ENCODE measurements around the gene AP4E1.
"Not testable (repeated sequence)": the region's sequence is repeated elsewhere in the genome, so short reads cannot be mapped to it uniquely, and the experiment has no call there.

The AP4E1 gene

DNA sequence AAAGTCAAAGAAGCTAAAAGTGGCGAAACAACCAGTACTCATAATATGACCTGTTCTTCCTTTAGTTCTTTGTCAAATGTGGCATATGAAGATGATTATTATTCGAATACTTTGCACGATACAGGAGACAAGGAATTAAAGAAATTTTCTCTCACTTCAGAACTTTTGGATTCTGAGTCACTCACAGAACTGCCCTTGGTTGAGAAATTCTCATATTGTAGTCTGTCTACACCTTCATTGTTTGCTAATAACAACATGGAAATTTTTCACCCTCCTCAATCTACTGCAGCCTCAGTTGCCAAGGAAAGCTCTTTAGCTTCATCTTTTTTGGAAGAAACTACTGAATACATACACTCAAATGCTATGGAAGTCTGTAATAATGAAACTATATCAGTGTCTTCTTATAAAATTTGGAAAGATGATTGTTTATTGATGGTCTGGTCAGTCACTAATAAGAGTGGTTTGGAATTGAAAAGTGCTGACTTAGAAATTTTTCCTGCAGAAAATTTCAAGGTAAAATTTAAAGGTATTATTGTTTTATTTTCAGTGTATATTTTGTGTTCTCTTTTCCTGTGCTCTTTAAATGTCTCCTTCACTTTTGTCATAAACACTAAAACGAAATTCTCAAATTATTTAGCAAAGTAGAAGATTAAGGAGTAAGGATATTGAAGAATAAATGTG is 89.0 kb downstream of the AP4E1 start:
- no peak overlapping the region for H3K4me3 ChIP-seq (ENCODE audit: low read length)
- no peak for DNase-seq (ENCODE audit: low read depth, low spot score)

- DNase-seq (ENCODE audit: low read depth, low spot score) = no peak
- no peak overlapping the region for H3K4me3 ChIP-seq (ENCODE audit: low read length)
Observed at GRCh38 chr15:51004103-51004551, 95.6 kb downstream of the AP4E1 start.

DNA sequence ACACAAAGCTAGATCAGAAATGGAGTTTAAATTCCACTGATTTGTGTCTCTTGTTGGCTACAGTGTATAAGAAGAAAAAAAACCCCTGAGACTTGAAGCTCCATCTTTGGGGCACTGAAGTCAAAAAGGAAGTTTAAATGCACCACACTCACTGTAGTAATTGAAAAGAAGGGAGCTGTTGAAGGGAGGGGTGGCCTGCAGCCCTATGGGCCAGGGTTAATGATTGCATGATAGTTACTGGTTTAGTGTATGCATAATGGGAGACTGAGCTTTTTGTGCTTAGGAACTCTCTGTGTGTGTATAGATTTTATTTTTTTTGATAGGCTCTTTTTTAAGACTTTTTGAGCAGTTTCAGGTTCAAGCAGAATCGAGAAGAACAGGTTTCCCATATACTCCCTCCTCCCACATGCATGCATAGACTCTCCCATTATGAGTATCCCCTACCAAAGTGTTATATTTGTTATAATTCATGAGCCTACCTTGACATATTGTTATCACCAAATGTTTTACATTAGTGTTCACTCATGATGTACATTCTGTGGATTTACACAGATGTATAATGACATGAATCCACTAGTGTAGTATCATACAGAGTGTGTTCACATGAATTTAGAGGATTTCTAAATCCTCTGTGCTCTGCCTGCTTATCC is 98.0 kb downstream of the AP4E1 start:
- H3K4me3 ChIP-seq (ENCODE audit: low read length) = no peak overlapping the region
- DNase-seq (ENCODE audit: low read depth, low spot score) = no peak

- H3K4me3 ChIP-seq (ENCODE audit: low read length) = no peak overlapping the region
- no peak for DNase-seq (ENCODE audit: low read depth, low spot score)
Observed at GRCh38 chr15:51007131-51007666, 98.7 kb downstream of the AP4E1 start.

DNA sequence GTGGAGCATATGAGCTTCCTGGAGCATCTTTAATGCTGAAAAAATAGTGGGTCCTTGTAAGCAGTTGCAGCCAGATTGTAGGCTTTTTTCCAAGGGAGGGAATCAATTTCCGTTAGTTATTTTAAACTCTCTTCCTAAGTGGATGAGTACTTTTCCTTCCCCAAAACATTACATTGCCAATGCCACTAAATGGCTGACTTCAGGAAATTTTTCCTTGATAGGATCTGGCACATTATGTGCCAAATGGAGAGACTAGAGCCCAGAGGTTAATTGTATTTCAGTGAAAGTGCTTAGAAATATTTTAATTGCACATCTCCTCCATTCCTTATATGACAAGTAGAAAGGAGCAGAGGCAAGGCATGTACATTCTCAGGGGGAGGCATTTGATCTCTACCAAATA is 102.7 kb downstream of the AP4E1 start:
- no peak for DNase-seq (ENCODE audit: low read depth, low spot score)
- no peak overlapping the region for H3K4me3 ChIP-seq (ENCODE audit: low read length)

- no peak overlapping the region for H3K4me3 ChIP-seq (ENCODE audit: low read length)
- DNase-seq (ENCODE audit: low read depth, low spot score) = no peak
Observed at GRCh38 chr15:51016615-51017014, 108.1 kb downstream of the AP4E1 start.

DNA sequence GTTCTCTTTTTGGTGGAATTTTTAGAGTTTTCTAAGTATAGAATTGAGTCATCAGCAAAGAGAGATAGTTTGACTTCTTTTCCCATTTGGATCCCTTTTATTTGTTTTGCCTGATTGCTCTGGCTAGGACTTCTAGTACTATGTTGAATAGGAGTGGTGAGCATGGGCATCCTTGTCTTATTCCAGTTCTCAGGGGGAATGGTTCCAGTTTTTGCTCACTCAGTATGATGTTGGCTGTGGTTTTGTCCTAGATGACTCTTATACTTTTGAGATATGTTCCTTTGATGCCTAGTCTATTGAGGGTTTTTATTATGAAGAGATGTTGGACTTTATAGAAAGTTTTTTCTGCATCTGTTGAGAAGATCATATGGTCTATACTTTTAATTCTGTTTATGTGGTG is 113.7 kb downstream of the AP4E1 start:
- H3K4me3 ChIP-seq (ENCODE audit: low read length) = no peak overlapping the region
- DNase-seq (ENCODE audit: low read depth, low spot score) = no peak

GRCh38 chr15:51023499-51023898 is 115.0 kb downstream of the AP4E1 start:
- no peak for DNase-seq (ENCODE audit: low read depth, low spot score)
- H3K4me3 ChIP-seq (ENCODE audit: low read length) = no peak overlapping the region

DNA sequence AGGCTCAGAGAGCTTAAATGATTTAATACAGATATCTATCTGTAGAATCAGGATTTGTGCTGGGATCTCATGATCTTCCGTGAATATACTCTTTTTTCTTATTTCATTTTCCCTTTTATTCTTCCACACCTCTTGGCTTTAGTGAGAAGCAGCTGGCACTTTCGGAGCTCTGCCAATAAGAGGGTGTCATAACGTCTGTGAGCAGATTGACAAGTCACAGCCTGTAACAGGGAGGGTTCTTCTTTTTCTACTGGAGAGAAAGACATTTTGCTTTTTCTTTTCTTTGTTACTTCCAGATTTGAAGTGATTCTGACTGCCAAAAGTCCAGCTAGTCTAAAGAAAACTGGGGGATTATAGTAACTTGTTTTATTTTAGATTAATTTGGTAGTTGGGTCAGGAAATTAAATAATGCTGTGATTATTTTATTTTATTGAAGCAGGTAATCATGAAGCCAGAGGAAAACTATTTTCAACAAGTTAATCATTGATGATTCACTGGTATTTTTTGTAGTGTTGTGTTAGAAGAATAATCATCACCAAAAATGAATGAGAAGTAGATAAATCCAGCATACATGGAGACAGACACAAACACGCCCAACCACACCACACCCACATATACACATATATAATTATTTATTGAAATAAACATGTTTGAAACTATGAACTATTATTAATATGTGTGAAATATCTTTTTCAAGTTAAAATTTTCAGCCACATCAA is 116.4 kb downstream of the AP4E1 start:
- DNase-seq (ENCODE audit: low read depth, low spot score) = no peak
- no peak overlapping the region for H3K4me3 ChIP-seq (ENCODE audit: low read length)

DNA sequence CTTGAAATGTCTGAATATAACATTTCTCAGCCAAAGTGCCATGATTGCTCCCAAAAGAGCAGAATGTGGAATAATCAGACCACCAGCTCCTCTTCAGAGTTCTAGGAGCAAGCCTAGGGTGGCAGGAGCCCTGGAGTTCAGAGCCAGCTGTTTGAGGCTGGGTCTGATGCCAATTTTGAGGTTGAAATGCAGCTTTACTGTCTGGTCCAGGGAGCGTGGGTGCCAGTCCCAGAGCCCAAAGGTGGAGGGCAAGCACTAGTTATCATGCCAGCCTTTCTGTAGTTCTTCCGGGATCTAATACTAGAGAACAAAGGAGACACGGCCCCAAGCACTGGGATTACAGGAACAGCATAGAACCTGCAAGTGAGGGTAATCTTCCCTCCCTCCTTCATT is 117.0 kb downstream of the AP4E1 start:
- no peak overlapping the region for H3K4me3 ChIP-seq (ENCODE audit: low read length)
- no peak for DNase-seq (ENCODE audit: low read depth, low spot score)

- no peak overlapping the region for H3K4me3 ChIP-seq (ENCODE audit: low read length)
- no peak for DNase-seq (ENCODE audit: low read depth, low spot score)
Observed at GRCh38 chr15:51030649-51031316, 122.3 kb downstream of the AP4E1 start.

- not testable (repeated sequence) for H3K4me3 ChIP-seq (ENCODE audit: low read length); DNase-seq (ENCODE audit: low read depth, low spot score)
Observed at GRCh38 chr15:51037474-51037873, 129.0 kb downstream of the AP4E1 start.

DNA sequence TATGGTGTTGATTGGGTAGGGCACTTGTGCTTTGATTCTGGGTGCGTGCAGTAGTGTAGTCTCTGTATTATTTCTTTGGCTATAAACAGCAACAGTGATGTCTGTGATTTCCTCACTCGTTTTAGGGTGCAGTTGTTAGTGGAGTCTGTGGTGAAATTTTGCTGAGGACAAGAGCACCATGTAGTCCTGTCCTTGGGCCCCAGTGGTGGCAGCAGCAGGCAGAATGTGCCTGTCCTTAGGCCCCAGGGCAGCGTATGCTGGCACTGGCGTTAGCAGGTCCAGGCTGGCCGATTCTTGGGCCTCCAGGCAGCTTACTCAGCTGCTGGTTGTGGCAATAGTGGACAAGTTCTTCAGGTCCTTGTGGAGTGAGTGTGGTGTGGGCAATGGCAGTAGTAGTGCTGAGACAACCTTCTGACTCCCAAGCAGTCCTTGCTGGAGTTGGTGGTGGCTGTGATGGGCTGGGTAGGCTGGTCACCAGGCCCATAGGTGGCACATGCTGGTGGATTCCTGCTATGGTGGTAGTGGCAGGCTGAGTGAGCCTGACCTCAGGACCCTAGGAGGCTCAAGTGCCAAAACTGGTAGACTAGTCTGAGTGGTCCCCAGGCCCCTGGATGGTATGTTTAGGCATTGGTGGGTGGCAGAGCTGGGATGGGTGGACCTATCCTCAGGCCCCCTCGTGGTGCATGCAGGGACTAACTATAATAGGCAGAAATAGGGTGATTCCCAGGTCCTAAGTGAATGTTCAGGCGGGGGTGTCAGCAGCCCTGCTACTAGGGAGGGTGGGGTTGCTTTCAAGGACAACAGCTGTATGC is 129.9 kb downstream of the AP4E1 start:
- H3K4me3 ChIP-seq (ENCODE audit: low read length) = no peak overlapping the region
- DNase-seq (ENCODE audit: low read depth, low spot score) = no peak

- DNase-seq (ENCODE audit: low read depth, low spot score) = no peak
- no peak overlapping the region for H3K4me3 ChIP-seq (ENCODE audit: low read length)
Observed at GRCh38 chr15:51038974-51039319, 130.5 kb downstream of the AP4E1 start.

DNA sequence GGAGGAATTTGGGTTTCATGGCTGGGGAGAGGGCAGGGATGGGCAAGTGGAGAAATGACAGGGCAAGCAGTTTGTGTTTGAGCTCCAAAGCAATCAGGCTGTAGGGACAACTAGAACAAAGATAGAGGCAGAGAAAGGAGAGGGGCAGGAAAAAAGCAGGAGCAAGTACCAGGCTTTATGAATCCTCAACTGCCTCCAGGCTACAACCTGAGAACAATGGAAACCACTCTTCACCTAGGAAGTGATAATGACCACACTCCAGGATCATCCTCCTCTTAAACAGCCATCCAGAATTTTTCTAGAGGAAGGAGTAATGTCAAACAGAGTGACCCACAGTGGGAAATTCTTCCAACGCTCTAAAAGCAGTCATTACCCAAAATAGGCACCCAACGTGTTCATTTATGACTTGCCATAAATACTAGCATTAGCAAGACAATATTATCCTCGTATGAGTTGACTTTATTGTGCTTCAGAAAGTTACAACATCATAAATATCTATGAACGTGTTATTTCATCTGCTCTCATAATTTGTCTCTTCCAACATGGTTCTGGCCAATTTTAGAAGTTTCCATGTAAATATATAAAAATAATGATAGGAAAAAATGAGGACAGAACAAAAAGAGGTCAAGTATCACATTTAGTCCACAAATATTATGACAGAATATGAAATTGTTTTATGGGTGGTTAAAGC is 135.7 kb downstream of the AP4E1 start:
- no peak overlapping the region for H3K4me3 ChIP-seq (ENCODE audit: low read length)
- no peak for DNase-seq (ENCODE audit: low read depth, low spot score)

DNA sequence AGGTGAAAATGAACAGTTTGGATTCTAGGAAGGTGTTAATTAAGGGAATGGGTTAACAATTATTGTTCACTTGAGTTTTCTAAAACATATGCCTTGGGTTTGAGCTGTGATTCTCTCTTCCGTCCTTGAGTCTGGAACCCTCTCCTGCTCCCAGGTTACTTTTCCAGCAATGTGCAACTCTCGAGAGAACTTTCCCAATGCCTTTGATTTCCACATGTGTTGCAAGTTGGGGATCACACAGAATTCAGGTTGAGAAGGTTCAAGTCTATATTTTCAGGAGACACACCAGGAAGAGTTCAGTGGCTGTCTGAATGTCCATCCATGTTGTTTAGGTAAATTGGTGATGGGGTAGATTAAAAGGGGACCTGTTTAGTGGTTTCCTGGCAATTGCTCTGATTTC is 137.5 kb downstream of the AP4E1 start:
- DNase-seq (ENCODE audit: low read depth, low spot score) = no peak

GRCh38 chr15:51046799-51047449 is 138.4 kb downstream of the AP4E1 start:
- H3K4me3 ChIP-seq (ENCODE audit: low read length) = no peak overlapping the region
- DNase-seq (ENCODE audit: low read depth, low spot score) = no peak

More for the DNA sequence above, 137.5 kb downstream of the AP4E1 start:
- H3K4me3 ChIP-seq (ENCODE audit: low read length) = no peak overlapping the region

DNA sequence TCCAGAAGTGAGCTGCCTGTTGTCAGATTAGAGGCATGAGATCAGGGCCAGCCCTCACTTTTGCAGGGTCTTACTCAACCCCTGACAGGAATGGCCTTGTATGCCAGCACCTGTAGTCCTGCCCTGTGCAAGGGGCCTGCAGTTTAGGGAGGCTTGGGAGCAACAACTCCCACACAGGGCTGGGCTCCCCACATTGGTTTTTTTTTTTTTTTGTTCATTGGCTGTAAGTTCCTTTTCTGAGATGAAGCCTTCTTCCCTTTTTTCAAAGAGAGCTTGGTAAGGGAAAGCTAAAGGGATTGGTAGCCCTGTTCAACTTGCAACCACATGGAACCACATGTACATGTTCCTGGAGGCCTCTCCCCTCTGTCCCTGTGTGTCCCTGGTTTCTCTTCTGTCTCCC is 139.8 kb downstream of the AP4E1 start:
- no peak overlapping the region for H3K4me3 ChIP-seq (ENCODE audit: low read length)
- DNase-seq (ENCODE audit: low read depth, low spot score) = no peak
